Erythroblast (primary cell): ENCODE data around the gene CERKL.

ENCODE experiments used
- DNase-seq, 2 experiments: peaks; one replicate each; lab custom pipeline; 2025; lab: John Stamatoyannopoulos, UW
- GATA1 ChIP-seq: IDR thresholded peaks from 2 replicates; pipeline ENCODE4 v1.6.1; 2011; ENCODE audit warnings: low read depth, mild to moderate bottlenecking, control low read depth, low read length, moderate library complexity
- POLR2A ChIP-seq: IDR thresholded peaks from 2 replicates; pipeline ENCODE4 v1.6.1; 2011; ENCODE audit warnings: mild to moderate bottlenecking, low read length

Gene CERKL

DNA sequence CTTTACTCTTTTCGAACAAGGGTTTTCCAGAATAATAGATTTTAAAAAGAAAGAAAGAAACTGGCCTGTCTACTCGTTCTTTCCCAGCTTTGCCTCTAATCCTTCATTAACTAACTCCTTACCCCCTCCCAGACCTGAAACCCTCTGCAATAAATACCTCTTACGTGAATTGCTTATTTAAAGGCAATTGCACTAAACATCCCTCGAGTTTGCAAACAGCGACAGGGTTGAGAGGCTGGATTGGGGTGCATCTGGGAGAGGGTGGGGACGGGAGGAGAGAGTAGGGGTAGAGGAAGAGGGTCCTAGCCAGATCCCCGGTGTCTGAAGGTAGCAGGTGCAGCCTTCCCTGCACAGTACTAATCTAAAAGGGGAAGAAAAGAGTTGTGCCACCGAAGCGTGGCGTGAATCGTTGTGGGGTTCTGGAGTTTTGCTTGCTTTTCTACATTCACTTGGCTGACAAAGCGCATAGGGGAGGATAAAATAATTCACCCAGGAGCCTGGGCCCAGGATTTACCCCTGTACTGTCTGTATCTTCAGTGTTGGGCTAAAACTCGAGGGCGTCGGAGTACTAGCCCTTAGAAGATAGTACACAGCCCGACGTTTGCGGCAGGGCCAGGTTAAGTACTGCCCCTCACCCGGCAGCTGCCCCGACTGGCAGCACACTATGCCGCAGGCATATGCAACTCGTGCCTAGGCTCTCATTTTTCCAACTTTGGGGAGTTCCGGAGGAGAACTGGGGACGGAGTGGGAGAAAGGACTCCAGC is 25.3 kb upstream of the CERKL start:
- no peak for DNase-seq
- TF ChIP-seq GATA1 (no peak), POLR2A (no peak)

DNA sequence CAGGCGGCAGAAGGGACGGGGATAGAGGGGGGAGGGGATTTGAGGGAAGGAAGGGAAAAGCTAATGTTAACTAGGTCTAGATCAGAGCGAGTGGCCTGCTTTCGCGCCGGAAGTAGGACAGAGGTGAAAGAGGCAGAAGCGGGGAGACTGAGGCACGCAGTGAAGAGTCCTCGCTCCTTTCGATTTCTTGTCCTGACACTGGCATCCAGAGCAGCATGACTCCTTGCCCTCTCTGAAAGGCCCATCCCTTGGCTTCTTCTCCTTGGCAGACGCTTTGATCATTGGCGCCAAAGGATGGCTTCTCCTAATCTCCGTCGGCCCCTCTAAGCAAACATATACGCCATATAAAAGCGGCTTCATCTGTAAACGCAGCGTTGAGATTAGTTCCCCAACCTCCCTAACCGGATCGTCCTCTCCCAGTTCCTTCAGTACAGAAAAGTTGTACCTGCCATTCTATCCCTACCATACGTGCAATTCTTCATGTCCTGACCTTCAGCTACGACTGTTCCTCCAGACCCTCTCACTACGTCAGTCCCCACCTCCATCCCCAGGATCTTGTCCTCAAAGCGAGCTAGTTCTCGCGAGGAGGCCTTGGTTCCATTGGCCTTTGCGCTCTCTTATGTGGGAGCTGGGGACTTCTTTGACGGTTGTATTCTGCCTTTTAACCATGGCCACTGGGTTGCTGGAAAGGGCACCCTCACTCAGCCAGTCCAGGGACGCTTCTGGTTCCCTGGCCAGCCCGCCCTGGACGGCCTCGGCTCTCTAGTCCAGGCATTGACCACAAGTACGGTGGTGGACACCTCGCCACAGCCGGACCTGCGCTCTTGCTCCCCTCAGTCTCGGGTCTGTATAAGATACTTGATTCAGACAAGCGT is 24.3 kb upstream of the CERKL start:
- DNase-seq, result no peak
- TF ChIP-seq POLR2A (no peak), GATA1 (no peak)

DNA sequence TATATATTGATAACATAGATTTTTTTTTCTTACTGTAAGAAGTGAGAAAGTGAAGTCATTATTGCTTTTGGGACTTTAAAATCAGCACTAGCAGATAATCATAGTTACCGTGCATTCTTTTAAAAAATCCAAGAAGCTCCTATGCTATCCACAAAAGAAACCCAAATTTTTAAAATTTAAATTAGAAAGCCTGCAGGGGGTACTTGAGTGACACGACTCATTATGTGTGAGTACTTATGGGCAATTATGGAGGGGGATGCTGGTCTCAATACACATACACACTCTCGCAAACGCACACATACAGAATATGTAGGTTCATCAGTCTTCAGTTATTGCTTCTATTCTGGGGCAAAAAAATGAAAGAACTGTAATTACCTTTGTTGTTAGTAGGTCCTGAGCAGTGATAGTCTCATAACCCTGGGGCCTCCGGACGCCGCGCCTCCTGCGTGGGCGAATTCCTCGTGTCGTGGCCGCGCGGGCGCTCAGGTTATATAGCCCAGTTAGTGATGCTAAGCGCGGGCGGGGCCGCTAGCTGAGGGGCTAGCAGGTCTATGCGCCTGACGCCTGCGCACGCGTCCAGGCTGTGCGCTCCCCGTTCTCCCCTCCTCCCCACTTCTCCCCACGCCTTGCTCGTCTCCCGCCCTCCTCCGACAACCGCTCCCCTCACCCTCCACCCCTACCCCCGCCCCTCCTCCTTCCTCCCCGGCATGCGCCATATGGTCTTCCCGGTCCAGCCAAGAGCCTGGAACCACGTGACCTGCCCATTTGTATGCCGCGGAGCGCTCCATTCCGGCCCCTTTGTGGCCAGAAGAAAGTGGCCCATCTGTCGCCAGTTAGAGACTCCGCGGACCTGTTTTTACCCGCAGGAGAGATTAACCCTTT is 23.4 kb upstream of the CERKL start, which contains the start of gene NEUROD1:
NEUROD1 (minus strand) TSS at position 463 of the 882 bp plus-strand sequence. CDS start 1,657 bp downstream, outside the sequence.
- no peak for DNase-seq
- TF ChIP-seq GATA1 (no peak), POLR2A (no peak)

DNA sequence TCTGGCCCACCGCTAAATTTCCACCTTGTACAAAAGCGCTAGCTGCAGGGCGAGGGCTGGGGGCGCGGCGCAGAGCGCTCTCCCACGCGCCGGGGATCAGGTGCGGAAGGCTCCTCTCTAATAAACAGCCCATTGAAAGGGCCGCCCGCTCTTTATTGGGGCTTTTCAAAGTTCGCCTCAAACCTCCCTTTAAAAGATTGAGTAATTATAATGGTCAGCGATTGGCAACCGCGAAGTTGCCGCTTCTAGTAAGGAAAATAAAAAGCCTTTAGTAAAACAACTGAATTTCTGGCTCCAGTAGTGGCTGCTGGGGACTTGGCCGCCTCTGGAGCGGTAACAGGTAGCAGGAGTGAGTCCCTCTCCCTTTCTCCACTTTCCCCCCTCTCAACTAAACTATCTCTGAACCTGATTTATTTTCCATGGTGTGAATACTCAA is 22.7 kb upstream of the CERKL start:
- no peak for TF ChIP-seq GATA1
- TF ChIP-seq POLR2A, result no peak
- DNase-seq, result no peak

DNA sequence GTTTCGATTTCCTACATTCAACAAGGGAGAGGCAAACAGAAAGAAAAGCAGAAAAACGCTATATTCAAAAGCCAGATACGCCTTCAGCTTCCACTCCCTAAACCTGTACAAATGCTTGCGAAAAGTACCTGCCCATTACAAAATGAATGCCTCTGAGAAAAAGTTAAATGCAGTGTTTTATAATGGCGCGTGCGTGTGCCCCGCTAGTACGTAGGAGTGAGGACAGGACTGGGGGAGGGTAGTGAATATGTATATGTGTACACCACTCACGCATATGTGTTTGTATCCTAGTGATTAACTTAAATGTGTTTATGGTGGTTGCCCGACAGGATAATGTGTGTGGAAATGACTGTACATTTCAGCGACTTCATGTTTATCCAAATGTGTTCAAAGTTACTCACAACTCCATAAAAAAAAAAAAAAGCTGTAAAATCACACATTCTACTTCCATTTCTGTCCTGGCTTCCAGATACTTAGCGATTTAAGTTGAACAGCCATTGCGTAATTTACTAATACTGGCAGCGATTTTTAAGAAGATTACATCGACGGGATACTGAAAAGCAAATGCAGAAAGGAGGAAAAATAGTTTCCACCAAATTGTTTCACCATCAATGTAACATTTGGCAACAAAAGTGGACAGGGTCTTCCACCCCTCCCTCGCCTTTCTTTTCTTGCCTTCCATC is 22.1 kb upstream of the CERKL start:
- no peak for DNase-seq
- no peak for TF ChIP-seq POLR2A
- no peak for TF ChIP-seq GATA1

DNA sequence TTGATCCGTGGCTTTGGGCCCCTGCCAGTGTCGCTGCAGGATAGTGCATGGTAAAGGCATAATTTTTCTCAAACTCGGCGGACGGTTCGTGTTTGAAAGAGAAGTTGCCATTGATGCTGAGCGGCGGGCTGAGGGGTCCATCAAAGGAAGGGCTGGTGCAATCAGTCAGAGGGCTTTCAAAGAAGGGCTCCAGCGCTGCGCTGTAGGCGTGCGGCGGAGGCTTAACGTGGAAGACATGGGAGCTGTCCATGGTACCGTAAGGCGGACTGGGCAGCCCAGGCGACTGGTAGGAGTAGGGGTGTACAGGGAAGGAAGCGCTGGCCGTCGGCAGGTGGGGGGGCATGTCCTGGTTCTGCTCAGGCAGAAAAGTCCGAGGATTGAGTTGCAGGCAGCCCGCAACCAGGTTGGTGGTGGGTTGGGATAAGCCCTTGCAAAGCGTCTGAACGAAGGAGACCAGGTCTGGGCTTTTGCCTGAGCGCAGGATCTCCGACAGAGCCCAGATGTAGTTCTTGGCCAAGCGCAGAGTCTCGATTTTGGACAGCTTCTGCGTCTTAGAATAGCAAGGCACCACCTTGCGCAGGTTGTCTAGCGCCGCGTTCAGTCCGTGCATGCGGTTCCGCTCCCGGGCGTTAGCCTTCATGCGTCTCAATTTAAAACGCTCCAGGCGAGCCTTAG is 21.1 kb upstream of the CERKL start:
- peak; percentile 78 for DNase-seq
- TF ChIP-seq GATA1, result no peak
- TF ChIP-seq POLR2A, result no peak

DNA sequence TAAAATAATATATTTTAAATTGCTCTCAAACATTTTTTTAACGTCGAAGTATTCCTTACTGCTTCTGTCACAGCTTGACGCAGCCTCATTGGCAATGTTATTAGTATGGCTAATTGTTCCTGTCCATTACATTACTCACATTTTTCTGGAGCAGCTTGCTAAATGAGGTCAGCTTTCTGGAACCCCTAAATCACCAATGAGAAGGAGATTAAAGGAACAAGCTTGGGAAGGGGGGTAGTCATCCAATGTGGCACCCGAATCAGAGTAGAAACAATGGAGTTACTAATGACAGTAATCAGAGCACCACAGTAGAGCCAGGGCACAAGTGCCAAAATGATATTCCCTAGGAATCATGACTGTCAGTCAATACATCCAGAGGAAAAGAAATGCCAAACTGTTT is 18.3 kb upstream of the CERKL start:
- DNase-seq, result no peak
- no peak for TF ChIP-seq POLR2A
- TF ChIP-seq GATA1, result no peak

DNA sequence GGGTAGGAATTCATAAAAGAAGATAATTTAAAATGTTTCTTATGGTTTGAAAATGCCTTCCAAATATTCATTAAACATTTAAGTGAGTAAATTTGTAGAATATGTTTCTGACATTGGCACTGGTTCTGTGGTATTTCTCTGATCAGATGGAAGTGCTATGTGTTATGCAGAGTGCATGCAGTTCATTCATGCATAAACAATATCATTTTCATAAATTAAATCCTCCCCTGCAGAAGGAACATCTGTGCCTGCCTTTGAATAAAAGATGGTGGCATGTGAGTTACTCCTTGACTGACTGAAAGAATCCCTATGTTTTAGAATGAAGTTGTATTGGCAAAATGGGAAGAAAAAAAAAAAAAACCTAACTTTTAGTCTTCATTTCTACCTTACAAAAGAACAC is 17.6 kb upstream of the CERKL start:
- TF ChIP-seq POLR2A, result no peak
- no peak for TF ChIP-seq GATA1
- no peak for DNase-seq

DNA sequence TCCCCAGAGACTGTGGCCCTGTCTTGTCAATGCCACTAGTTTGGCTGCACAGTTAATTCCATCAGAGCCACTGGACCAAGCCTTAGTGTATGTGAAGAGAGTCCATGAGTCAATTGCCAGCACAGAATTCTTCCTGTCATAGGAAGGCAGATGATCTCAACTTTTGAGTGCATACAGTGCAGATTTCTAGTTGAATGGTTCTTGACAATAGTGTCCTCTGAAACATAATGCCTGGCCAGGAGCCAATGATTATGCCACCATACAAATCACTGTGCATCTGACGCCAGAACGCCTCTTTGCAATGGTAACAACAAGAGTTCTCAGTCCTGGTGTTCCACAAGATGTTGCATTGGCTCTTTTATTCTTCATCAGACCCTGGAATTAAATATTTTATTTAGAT is 16.3 kb upstream of the CERKL start:
- DNase-seq, result no peak
- TF ChIP-seq GATA1 (no peak), POLR2A (no peak)

DNA sequence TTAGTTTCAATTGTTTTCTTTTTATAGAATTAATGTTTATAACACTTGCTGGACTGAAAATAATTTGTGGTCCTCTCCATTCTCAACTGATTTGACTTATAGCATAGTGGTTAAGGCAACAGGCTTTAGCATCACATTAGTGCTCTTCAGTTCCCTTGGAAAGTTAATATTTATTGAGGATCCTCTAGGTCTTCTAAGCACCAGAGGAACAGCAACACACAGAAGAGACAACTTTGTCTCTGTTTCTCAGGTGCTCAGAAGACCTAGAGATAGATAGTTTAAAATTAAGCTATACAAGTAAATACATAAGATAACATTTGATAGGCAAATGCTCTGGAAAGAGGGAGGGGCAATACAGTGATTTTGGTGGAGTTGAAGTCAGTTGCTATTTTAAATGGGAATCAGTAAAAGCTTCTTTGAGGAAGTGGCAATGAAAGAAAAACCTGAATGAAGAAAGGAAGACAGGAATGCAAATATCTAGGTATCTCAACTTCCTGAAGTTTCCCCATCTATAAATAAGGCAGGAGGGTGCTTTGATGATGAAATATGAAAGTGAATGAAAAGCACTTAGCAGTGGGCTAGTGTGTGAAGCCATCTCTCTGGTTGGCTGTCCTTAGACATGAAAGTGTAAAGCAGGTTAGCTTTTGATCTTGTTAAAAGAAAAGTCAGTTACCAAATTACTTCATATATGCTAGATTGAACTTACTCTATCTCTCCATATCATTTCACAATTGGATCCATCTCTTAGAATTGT is 15.5 kb upstream of the CERKL start:
- TF ChIP-seq GATA1, result no peak
- TF ChIP-seq POLR2A, result no peak
- no peak for DNase-seq

DNA sequence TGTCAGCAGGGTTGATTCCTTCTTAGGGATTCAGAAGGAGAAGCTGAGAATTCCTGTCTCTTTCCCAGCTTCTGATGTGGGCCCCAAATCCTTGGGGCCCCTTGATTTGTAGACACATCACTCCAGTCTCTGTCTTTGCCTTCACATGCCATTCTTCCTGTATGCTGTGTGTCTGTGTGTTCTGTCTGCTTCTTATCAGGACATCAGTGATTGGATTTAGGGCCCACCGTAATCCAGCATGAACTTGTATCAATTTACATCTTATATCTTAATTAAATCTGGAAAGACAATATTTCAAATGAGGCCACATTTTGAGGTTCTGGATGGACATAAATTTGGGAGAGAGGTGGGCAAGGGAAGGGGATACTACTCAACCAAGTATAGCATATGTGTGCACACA is 13.7 kb upstream of the CERKL start:
- DNase-seq, result no peak
- no peak for TF ChIP-seq POLR2A
- TF ChIP-seq GATA1, result no peak
